Endothelial cell of umbilical vein (primary cell): ENCODE results near the gene UNC5C. TPM values are rescaled to one million over a fixed set of nuclear protein-coding genes. Genes with fewer than 3 reads are reported as not detected.

Experiments
- BruUV-seq: library from RNA; stranded (reverse); fragments of 400-500 nt; replicated peaks from 2 replicates; lab custom pipeline; 2021; lab: Mats Ljungman, UMichigan
- CTCF ChIA-PET: fragments of 300-600, 350-600 bp; sonication (Branson Sonifier 250); formaldehyde crosslinking; loops from one replicate; lab custom pipeline; 2021; ENCODE audit warnings: antibody characterized with exemption, inconsistent platforms; lab: Charles Lee
- POLR2A ChIA-PET: fragments of 300-600, 350-600 bp; sonication (Branson Sonifier 250); formaldehyde crosslinking; loops from one replicate; lab custom pipeline; 2021; ENCODE audit warnings: antibody characterized with exemption, inconsistent platforms; lab: Charles Lee
- DNase-seq: peaks from one replicate; pipeline ENCODE4 v3.0.0-alpha.2; 2011; ENCODE audit warnings: low read depth, low spot score
- FAIRE-seq: peaks from 2 replicates; lab custom pipeline; 2011; peaks lifted over from hg19 to GRCh38; lab: Jason Lieb, UNC
- H2AFZ ChIP-seq: 2 replicates; pipeline ENCODE4 v1.6.0; 2012; ENCODE audit warnings: low read depth, low read length, control low read depth, inconsistent platforms
- H3K27ac ChIP-seq: 2 replicates; pipeline ENCODE4 v1.5.1; 2011; ENCODE audit warnings: low read depth, mild to moderate bottlenecking, control low read depth, low read length, moderate library complexity; ENCODE audit not compliant: insufficient read depth
- H3K27me3 ChIP-seq, 2 experiments: 2 replicates each; pipeline versions ENCODE4 v1.6.0 to v1.6.1; 2011; ENCODE audit warnings: low read length in 2 of 2, mixed read lengths in 1 of 2; ENCODE audit not compliant: control insufficient read depth in 2 of 2, insufficient read depth in 2 of 2
- H3K36me3 ChIP-seq, 2 experiments: 2 replicates in 1 of 2; 3 replicates in 1 of 2; pipeline ENCODE4 v1.5.1; 2011; ENCODE audit warnings: low read length in 2 of 2, mild to moderate bottlenecking in 1 of 2, moderate library complexity in 1 of 2; ENCODE audit not compliant: control insufficient read depth in 2 of 2, insufficient read depth in 2 of 2; ENCODE audit errors: extremely low read depth in 1 of 2
- H3K4me1 ChIP-seq: 3 replicates; pipeline ENCODE4 v1.5.1; 2011; ENCODE audit warnings: mild to moderate bottlenecking, low read length; ENCODE audit not compliant: control insufficient read depth, insufficient read depth; ENCODE audit errors: extremely low read depth
- H3K4me2 ChIP-seq: 2 replicates; pipeline ENCODE4 v1.6.1; 2011; ENCODE audit warnings: low read length, control low read depth, mixed read lengths; ENCODE audit not compliant: insufficient read depth
- H3K4me3 ChIP-seq, 3 experiments: fragments of 200-600 bp in 1 of 3; sonication (generic), shearing (Covaris generic) in 1 of 3; replicated peaks in 1 of 3; 2 replicates each; pipeline ENCODE4 v1.5.1; 2011 to 2016; ENCODE audit warnings: control low read depth in 3 of 3, low read length in 3 of 3, mild to moderate bottlenecking in 2 of 3, inconsistent platforms in 1 of 3, low read depth in 1 of 3, moderate library complexity in 1 of 3; ENCODE audit not compliant: insufficient read depth in 1 of 3
- H3K79me2 ChIP-seq: 2 replicates; pipeline ENCODE4 v1.6.0; 2012; ENCODE audit warnings: low read length, inconsistent platforms; ENCODE audit not compliant: control insufficient read depth, insufficient read depth
- H3K9ac ChIP-seq: replicated peaks from 2 replicates; pipeline ENCODE3; 2011; ENCODE audit warnings: low read length, control low read depth; ENCODE audit not compliant: insufficient read depth; ENCODE audit errors: extremely low read depth
- H3K9me1 ChIP-seq: replicated peaks from 3 replicates; pipeline ENCODE4 v1.6.0; 2011; ENCODE audit warnings: mild to moderate bottlenecking, low read length; ENCODE audit not compliant: control insufficient read depth, insufficient read depth; ENCODE audit errors: extremely low read depth
- H3K9me3 ChIP-seq: replicated peaks from 2 replicates; pipeline ENCODE4 v1.5.1; 2012; ENCODE audit warnings: low read length, inconsistent platforms; ENCODE audit not compliant: control insufficient read depth, insufficient read depth
- H4K20me1 ChIP-seq: replicated peaks from 2 replicates; pipeline ENCODE3; 2011; ENCODE audit warnings: mild to moderate bottlenecking, low read length; ENCODE audit not compliant: control insufficient read depth, insufficient read depth; ENCODE audit errors: extremely low read depth
- EZH2 ChIP-seq: IDR thresholded peaks from 2 replicates; pipeline ENCODE4 v1.6.1; 2012; ENCODE audit warnings: borderline replicate concordance, low read depth, mild to moderate bottlenecking, moderate library complexity, low read length, inconsistent platforms; ENCODE audit not compliant: severe bottlenecking
- FOS ChIP-seq: IDR thresholded peaks from 2 replicates; pipeline ENCODE4 v1.6.1; 2011; ENCODE audit warnings: mild to moderate bottlenecking, low read length, moderate library complexity, borderline replicate concordance; ENCODE audit not compliant: insufficient read depth
- GATA2 ChIP-seq: IDR thresholded peaks from 2 replicates; pipeline ENCODE4 v1.7.0; 2011; ENCODE audit warnings: low read depth, mild to moderate bottlenecking, moderate library complexity, mixed read lengths, low read length; ENCODE audit not compliant: insufficient read length, insufficient read depth
- JUN ChIP-seq: IDR thresholded peaks from 2 replicates; pipeline ENCODE4 v1.6.1; 2011; ENCODE audit warnings: borderline replicate concordance, low read depth; ENCODE audit not compliant: insufficient read length, insufficient read depth
- MYC ChIP-seq: IDR thresholded peaks from one replicate; pipeline ENCODE4 v1.6.1; 2011; ENCODE audit warnings: mild to moderate bottlenecking, low read depth, low read length
- POLR2A ChIP-seq: IDR thresholded peaks from 2 replicates; pipeline ENCODE4 v1.6.1; 2012; ENCODE audit warnings: low read depth, mild to moderate bottlenecking, control low read depth, low read length
- POLR2AphosphoS5 ChIP-seq: IDR thresholded peaks from 2 replicates; pipeline ENCODE4 v1.6.1; 2012; ENCODE audit warnings: low read depth, mild to moderate bottlenecking, control low read depth, low read length, moderate library complexity; ENCODE audit not compliant: insufficient read depth
- dilution Hi-C: fragments of 300-500 bp; cut with MboI; formaldehyde crosslinking; loops from one replicate; pipeline ENCODE4 v1.15.0; 2019; ENCODE audit warnings: low sequenced_read_pairs; ENCODE audit not compliant: extremely low pct_ligation_motif_present
- intact Hi-C: fragments of 100-400 bp; cut with micrococcal nuclease; formaldehyde crosslinking; loops from one replicate; pipeline ENCODE4 v1.10.0; 2022
- polyA plus RNA-seq, 4 experiments: library from polyadenylated mRNA; depleted of rRNA in 3 of 4; stranded (reverse) in 3 of 4; unstranded in 1 of 4; fragments of >200 nt; gene quantifications; 2 replicates each; pipeline versions ENCODE4 v1.2.1 to v1.2.3, GENCODE V29; 2011 to 2012; ENCODE audit warnings: missing spikeins in 1 of 4
- total RNA-seq: library from RNA; stranded (reverse); gene quantifications from 2 replicates; pipeline ENCODE4 v1.2.3, GENCODE V29; 2021
- TF ChIP-seq, protein P1 (sequence below), 2 donors: IDR thresholded peaks; 1 replicate in 1 of 2; 2 replicates in 1 of 2; pipeline ENCODE4 v1.5.1; 2011; ENCODE audit warnings: low read length in 2 of 2, mild to moderate bottlenecking in 2 of 2, moderate library complexity in 2 of 2, control low read depth in 1 of 2, inconsistent platforms in 1 of 2, low read depth in 1 of 2; ENCODE audit not compliant: insufficient read depth in 1 of 2; ENCODE audit errors: extremely low read depth in 1 of 2
- TF ChIP-seq, protein P2 (sequence below): IDR thresholded peaks from 2 replicates; pipeline ENCODE4 v1.6.1; 2011; ENCODE audit not compliant: insufficient read depth, insufficient read length

UNC5C gene
- total and polyA plus RNA-seq, 2 donors (not counting 3 experiments of a cell fraction or from before 2014, with no cell fraction given), result 0.44 to 0.53 TPM

DNA sequence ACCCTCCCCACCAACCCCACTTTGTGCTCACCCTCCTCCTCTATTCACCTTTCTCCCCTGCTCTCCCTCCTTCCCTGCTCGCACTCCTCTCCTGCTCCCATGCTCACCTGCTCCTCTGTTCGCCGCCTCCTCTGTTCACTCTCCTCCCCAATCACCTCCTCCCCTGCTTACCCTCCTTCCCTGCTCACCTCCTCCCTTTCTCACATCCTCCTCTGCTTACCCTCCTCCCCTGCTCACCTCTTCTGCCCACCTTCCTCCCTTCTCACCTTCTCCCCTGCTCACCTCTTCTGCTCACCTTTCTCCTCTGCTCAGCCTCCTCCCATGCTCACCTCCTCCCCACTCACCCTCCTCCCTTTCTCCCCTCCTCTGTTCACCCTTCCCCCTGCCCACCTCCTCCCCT, 357.2 kb downstream of the UNC5C start:
- Histone ChIP-seq H2AFZ (no peak overlapping the region), H3K4me3 (no peak overlapping the region), H3K9me1 (no peaks in the 10 kb centered on the region), H3K36me3 (no peaks in the 10 kb centered on the region), H4K20me1 (no peaks in the 10 kb centered on the region), H3K79me2 (no peaks in the 10 kb centered on the region), H3K4me1 (no peaks in the 10 kb centered on the region), H3K9ac (no peak overlapping the region), H3K9me3 (no peaks in the 10 kb centered on the region), H3K27me3 (peaks cover 0 to 3% of the 10 kb centered on the region in 2 experiments), H3K4me2 (no peak overlapping the region), H3K27ac (no peak overlapping the region)
- intact Hi-C loops (no loop called here), dilution Hi-C loops (no loop called here)
- DNase-seq, result no peak
- ChIA-PET CTCF (no interaction called here), POLR2A (no interaction called here)
- FAIRE-seq, result no peak
- no TSS peak for BruUV-seq
- TF ChIP-seq, protein P1, sequence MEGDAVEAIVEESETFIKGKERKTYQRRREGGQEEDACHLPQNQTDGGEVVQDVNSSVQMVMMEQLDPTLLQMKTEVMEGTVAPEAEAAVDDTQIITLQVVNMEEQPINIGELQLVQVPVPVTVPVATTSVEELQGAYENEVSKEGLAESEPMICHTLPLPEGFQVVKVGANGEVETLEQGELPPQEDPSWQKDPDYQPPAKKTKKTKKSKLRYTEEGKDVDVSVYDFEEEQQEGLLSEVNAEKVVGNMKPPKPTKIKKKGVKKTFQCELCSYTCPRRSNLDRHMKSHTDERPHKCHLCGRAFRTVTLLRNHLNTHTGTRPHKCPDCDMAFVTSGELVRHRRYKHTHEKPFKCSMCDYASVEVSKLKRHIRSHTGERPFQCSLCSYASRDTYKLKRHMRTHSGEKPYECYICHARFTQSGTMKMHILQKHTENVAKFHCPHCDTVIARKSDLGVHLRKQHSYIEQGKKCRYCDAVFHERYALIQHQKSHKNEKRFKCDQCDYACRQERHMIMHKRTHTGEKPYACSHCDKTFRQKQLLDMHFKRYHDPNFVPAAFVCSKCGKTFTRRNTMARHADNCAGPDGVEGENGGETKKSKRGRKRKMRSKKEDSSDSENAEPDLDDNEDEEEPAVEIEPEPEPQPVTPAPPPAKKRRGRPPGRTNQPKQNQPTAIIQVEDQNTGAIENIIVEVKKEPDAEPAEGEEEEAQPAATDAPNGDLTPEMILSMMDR (IDR thresholded peaks at IDR 0.05; ENCODE audit: extremely low read depth in 1 of 2, insufficient read depth in 1 of 2, low read depth in 1 of 2, low read length in 2 of 2), result no peak
- no peak for TF ChIP-seq JUN

DNA sequence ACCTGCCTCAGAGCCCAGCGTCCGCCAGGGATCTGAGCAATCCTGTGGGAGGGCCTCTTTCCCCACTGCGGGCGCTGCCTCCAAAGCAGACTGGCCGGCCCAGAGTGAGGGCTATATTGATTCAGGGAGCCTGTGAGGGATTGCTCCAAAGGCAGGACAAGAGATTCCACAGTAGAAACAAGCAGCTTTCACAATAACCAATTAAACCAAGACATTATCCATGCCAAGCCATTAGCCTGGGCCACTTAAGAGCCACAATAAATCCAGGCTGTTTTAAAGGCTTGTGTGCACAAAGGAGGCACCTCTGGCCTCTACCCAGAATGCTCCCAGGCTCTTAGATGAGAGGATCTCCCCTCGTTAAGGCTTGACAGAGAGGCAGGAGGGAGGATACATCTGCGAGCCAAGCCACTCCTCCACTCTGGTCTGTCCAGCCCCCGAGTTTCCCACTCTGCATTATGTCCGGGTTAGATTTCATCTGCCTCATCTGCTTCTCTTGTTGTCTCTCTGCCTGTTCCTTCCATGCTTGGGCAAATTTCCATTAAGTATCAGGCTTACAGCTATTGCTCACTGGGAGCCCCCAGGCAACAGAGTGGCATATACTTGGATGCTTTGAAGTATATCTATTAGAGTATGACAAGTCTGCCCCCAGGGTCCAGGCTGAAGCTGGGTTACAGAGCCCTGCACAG, 357.9 kb downstream of the UNC5C start:
- FAIRE-seq (no peak), DNase-seq (no peak)
- BruUV-seq, result no TSS peak
- H4K20me1 ChIP-seq, result no peaks in the 10 kb centered on the region
- no peaks in the 10 kb centered on the region for H3K9me1 ChIP-seq
- no peaks in the 10 kb centered on the region for H3K36me3 ChIP-seq
- no peak overlapping the region for H3K27ac ChIP-seq
- intact Hi-C loops, result no loop called here
- no peak overlapping the region for H3K4me3 ChIP-seq
- TF ChIP-seq POLR2AphosphoS5 (no peak), EZH2 (no peak), MYC (no peak), FOS (no peak), GATA2 (no peak), POLR2A (no peak), JUN (no peak)
- TF ChIP-seq, protein P2, sequence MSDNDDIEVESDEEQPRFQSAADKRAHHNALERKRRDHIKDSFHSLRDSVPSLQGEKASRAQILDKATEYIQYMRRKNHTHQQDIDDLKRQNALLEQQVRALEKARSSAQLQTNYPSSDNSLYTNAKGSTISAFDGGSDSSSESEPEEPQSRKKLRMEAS, result no peak
- TF ChIP-seq, protein P1 (IDR thresholded peaks at IDR 0.05; ENCODE audit: extremely low read depth in 1 of 2, insufficient read depth in 1 of 2, low read depth in 1 of 2, low read length in 2 of 2), result no peak
- H3K79me2 ChIP-seq, result no peaks in the 10 kb centered on the region
- dilution Hi-C loops, result no loop called here
- H3K4me1 ChIP-seq, result no peaks in the 10 kb centered on the region
- peaks cover 0 to 3% of the 10 kb centered on the region in 2 experiments for H3K27me3 ChIP-seq
- H2AFZ ChIP-seq, result no peak overlapping the region
- no peak overlapping the region for H3K9ac ChIP-seq
- H3K9me3 ChIP-seq, result no peaks in the 10 kb centered on the region
- H3K4me2 ChIP-seq, result no peak overlapping the region
- POLR2A ChIA-PET, result no interaction called here
- CTCF ChIA-PET, result no interaction called here
